Measurements from ENCODE around the gene TTC32.

The TTC32 gene

GRCh38 chr2:19855542-19856431 lies 46.0 kb downstream of the TTC32 start:
- in situ Hi-C loops (cut with MboI; ENCODE audit: low sequenced_read_pairs) = loop anchor here (25.0 kb wide), 3 partner anchors 493 to 1343 kb away; partner anchors contain the start of gene OSR1

- in situ Hi-C loops (cut with MboI; ENCODE audit: low sequenced_read_pairs) = loop anchor here (25.0 kb wide), 3 partner anchors 493 to 1343 kb away; partner anchors contain the start of gene OSR1
Observed at GRCh38 chr2:19854596-19855541, 46.9 kb downstream of the TTC32 start.

GRCh38 chr2:19851116-19851695 lies 50.6 kb downstream of the TTC32 start:
- in situ Hi-C loops (cut with MboI; ENCODE audit: low sequenced_read_pairs) = loop anchor here (25.0 kb wide), 3 partner anchors 489 to 1339 kb away; partner anchors contain the start of gene OSR1

- in situ Hi-C loops (cut with MboI; ENCODE audit: low sequenced_read_pairs) = loop anchor here (25.0 kb wide), 3 partner anchors 488 to 1338 kb away; partner anchors contain the start of gene OSR1
Observed at GRCh38 chr2:19850056-19851050, 51.4 kb downstream of the TTC32 start.

GRCh38 chr2:19848952-19849351 lies 52.8 kb downstream of the TTC32 start:
- in situ Hi-C loops (cut with MboI; ENCODE audit: low sequenced_read_pairs) = no loop called here

- in situ Hi-C loops (cut with MboI; ENCODE audit: low sequenced_read_pairs) = no loop called here
Observed at GRCh38 chr2:19848029-19848750, 53.6 kb downstream of the TTC32 start.

GRCh38 chr2:19847486-19847885 lies 54.3 kb downstream of the TTC32 start:
- in situ Hi-C loops (cut with MboI; ENCODE audit: low sequenced_read_pairs) = no loop called here

All from HL-60/S4 treated with retinoic acid at 250 ng/mL for 4 days and 3 days (cell line).